OCI-LY1 (cell line): ENCODE results near the gene NPTX1.

Experiments
- EZH2 ChIP-seq: fragments of 200-600 bp; sonication (generic), shearing (Covaris generic); IDR thresholded peaks from 2 replicates; pipeline ENCODE4 v1.8.0; 2017; ENCODE audit warnings: borderline replicate concordance, mixed run types, mild to moderate bottlenecking, antibody characterized with exemption, low read length, moderate library complexity, mixed read lengths
- TF ChIP-seq, protein P1 (sequence below): fragments of 200-600 bp; sonication (generic), shearing (Covaris generic); IDR thresholded peaks from 2 replicates; pipeline ENCODE4 v1.5.1; 2017; ENCODE audit warnings: mild to moderate bottlenecking, antibody characterized with exemption, low read length, moderate library complexity, mixed read lengths

DNA sequence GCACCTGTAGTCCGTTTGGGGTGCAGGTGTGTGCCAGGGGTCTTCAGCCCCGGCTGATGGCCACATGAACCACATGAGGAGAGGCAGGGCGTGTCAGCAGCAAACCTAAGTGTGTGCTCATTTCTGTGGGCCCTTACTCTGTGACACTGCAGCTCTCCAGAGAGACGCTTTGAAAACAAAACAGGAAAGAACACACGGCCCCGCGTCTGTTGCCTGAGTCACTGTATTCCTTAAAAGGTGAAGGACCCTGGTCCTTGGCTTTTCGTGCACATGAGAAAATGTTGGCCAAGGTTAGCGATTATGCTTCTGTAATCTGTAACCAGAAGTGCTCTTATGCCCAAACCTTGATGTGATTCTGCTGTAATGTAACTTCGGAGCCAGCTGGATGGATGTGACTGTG, 38.9 kb downstream of the NPTX1 start:
- TF ChIP-seq, protein P1, sequence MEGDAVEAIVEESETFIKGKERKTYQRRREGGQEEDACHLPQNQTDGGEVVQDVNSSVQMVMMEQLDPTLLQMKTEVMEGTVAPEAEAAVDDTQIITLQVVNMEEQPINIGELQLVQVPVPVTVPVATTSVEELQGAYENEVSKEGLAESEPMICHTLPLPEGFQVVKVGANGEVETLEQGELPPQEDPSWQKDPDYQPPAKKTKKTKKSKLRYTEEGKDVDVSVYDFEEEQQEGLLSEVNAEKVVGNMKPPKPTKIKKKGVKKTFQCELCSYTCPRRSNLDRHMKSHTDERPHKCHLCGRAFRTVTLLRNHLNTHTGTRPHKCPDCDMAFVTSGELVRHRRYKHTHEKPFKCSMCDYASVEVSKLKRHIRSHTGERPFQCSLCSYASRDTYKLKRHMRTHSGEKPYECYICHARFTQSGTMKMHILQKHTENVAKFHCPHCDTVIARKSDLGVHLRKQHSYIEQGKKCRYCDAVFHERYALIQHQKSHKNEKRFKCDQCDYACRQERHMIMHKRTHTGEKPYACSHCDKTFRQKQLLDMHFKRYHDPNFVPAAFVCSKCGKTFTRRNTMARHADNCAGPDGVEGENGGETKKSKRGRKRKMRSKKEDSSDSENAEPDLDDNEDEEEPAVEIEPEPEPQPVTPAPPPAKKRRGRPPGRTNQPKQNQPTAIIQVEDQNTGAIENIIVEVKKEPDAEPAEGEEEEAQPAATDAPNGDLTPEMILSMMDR = no peak
- TF ChIP-seq EZH2 = no peak
